GM19463 (cell line): ENCODE measurements around the gene SMAD3.

Source experiments
- ATAC-seq: cut with Tn5 transposase; IDR thresholded peaks from one replicate; pipeline ENCODE4 v1.9.1; 2021; ENCODE audit warnings: mild to moderate bottlenecking, moderate library complexity; ENCODE audit not compliant: unreplicated experiment

SMAD3 gene

GRCh38 chr15:67216859-67217258 lies 151.5 kb downstream of the SMAD3 start:
- ATAC-seq, result no peak

- no peak for ATAC-seq
These were observed 153.0 kb downstream of the SMAD3 start for GRCh38 chr15:67218428-67218827.

- ATAC-seq, result no peak
These were observed 153.9 kb downstream of the SMAD3 start for GRCh38 chr15:67219288-67219687.

DNA sequence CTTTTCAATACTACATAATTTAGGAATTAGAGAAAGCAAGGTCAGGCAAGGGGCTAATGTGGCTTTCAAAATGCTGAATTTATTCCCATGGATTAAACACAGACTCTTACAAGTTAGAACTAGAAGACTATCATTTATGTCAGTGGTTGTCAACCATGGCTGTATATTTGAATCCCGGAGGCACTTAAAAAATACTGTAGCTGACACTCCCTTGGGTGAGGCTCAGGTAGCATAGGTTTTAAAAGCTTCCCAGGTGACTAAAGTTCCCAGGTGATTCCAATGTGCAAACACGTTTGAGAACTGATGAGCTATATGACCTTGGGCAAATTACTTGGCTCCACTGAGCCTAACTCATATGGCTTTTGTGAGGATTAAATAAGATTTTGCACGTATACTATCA lies 159.5 kb downstream of the SMAD3 start:
- ATAC-seq, result no peak

- ATAC-seq, result no peak
These were observed 159.9 kb downstream of the SMAD3 start for GRCh38 chr15:67225336-67225735.

DNA sequence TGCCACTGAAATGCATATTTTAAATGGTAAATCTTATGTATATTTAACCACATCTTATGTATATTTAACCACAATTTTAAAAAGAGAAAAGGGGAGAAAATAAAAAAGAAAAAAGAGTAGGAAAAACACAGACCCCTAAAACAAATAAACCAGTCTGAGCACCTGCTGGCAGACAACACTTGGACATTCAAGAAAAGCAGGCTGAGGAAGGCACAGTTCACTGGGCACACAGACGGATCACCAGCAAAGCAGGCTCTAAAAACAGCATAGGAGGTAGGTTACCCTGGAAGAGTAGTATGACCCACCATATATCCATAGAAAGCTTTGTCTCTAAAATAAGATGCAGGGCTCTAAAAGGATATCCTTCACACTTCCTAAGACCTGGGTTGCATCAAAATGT lies 162.0 kb downstream of the SMAD3 start:
- no peak for ATAC-seq

GRCh38 chr15:67227846-67228245 lies 162.4 kb downstream of the SMAD3 start:
- ATAC-seq, result no peak

GRCh38 chr15:67228286-67228685 lies 162.9 kb downstream of the SMAD3 start:
- ATAC-seq, result no peak

- no peak for ATAC-seq
These were observed 165.1 kb downstream of the SMAD3 start for GRCh38 chr15:67230504-67230903.

DNA sequence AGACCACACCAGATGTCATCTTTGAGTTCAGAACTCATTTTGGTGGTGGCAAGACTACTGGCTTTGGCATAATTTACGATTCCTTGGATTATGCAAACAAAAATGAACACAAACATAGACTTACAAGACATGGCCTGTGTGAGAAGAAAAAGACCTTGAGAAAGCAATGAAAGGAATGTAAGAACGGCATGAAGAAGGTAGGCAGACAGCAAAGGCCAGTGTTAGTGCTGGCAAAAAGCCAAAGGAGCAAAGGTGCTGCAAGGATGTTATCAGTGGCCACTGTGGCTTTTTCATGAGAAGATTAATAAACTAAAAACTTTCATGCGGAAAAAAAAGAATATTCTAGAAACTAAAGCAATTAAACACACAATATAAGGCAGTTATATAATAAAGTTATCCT lies 167.2 kb downstream of the SMAD3 start:
- no peak for ATAC-seq

- ATAC-seq, result no peak
These were observed 175.1 kb downstream of the SMAD3 start for GRCh38 chr15:67240235-67241131.

- ATAC-seq, result peak; percentile 89
These were observed 175.9 kb downstream of the SMAD3 start for GRCh38 chr15:67241132-67241855.

DNA sequence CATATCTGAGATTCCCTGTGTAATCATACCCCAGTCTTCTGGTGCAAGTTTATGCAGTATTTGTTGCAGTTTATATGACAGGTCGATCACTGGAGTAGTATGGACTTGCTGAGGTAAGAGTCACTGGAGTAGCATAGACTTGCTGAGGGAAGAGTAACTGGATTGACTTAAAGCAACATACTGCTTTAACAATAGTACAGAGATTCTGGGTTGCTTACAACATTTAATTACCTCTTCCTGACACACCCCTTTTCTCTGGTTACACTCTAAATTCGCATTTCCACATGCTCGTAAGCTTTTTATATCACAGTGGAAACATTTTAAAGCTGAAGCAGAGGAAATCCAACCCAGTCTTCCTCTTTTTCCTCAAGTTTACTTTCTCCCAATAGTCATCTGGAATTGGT lies 177.3 kb downstream of the SMAD3 start:
- no peak for ATAC-seq
